ENCODE results near the gene CCDC91. TPM values are rescaled to one million over a fixed set of nuclear protein-coding genes. Genes with fewer than 3 reads are reported as not detected.

CCDC91 gene
- total and polyA plus RNA-seq, 9 of the 15 experiments (the other 6 are each of a cell fraction or from before 2014, with no cell fraction given): 10.1 to 31.1 (median 26.3) TPM

- H3K27ac ChIP-seq (ENCODE audit: extremely low read depth, low read depth, low read length): no peak overlapping the region
- intact Hi-C loops (cut with micrococcal nuclease): loop anchor here (1.0 to 10.0 kb wide), 3 partner anchors 62 to 700 kb away; no protein-coding TSS in a partner anchor
- no peak overlapping the region for H3K9ac ChIP-seq (ENCODE audit: insufficient read depth in 1 of 2, low read depth in 2 of 2, low read length in 2 of 2)
- no peaks in the 10 kb centered on the region for H3K79me2 ChIP-seq (ENCODE audit: control insufficient read depth, insufficient read depth, low read length)
- ChIA-PET POLR2A (no interaction called here), CTCF (ENCODE audit: low intra/inter-chr PET ratio) (interaction anchor here (0.6 to 1.3 kb wide), 2 partner anchors 203 to 439 kb away, joined by 3 to 4 read pairs; no protein-coding TSS in a partner anchor)
- no peak overlapping the region for H3K4me2 ChIP-seq (ENCODE audit: insufficient read depth, low read length)
- no peaks in the 10 kb centered on the region for H3K4me1 ChIP-seq (replicated peaks in 1 of 2; ENCODE audit: control insufficient read depth in 2 of 2, insufficient read depth in 2 of 2, low read length in 2 of 2)
- no peak overlapping the region for H2AFZ ChIP-seq (ENCODE audit: low read depth, low read length)
- BruUV-seq (replicated peaks): no TSS peak
- H3K27me3 ChIP-seq (ENCODE audit: control insufficient read depth in 2 of 2, insufficient read depth in 2 of 2, low read length in 2 of 2): no peaks in the 10 kb centered on the region
- in situ Hi-C loops (cut with MboI): loop anchor here (10.0 kb wide), 2 partner anchors 198 to 448 kb away; partner anchors contain the start of gene PTHLH
- no peaks in the 10 kb centered on the region for H3K9me1 ChIP-seq (ENCODE audit: control insufficient read depth, insufficient read depth, low read length)
- H3K4me3 ChIP-seq: no peak overlapping the region
- no peaks in the 10 kb centered on the region; the same call in 1 of the 2 replicates for H3K9me3 ChIP-seq (replicated peaks; ENCODE audit: control insufficient read depth, insufficient read depth, low read depth, low read length)
- peak; percentile 90 for ATAC-seq
- WGBS (ENCODE audit: insufficient coverage, low coverage, missing lambda C conversion rate): 68% methylated on average over 3 of the region's 3 CpGs
- DNase-seq (ENCODE audit: extremely low read depth in 1 of 4, low spot score in 3 of 4): peak; percentile 24 to 69 (median 46)
- no peaks in the 10 kb centered on the region for H3K36me3 ChIP-seq (ENCODE audit: control insufficient read depth, insufficient read depth, low read length)
- FAIRE-seq: peak; percentile 83
- no peaks in the 10 kb centered on the region for H4K20me1 ChIP-seq (replicated peaks; ENCODE audit: control insufficient read depth, insufficient read depth, low read length)
- TF ChIP-seq JUND (IDR thresholded peaks at IDR 0.05; ENCODE audit: borderline replicate concordance, low read depth, low read length) (0 out of 2 replicates have a peak, but pooled peaks have one; percentile 11), JUND (tag; IDR thresholded peaks at IDR 0.05; ENCODE audit: borderline replicate concordance, low read depth, low read length) (no peak), CBX5 (IDR thresholded peaks at IDR 0.05; ENCODE audit: borderline replicate concordance, low read depth) (0 out of 2 replicates have a peak, but pooled peaks have one; percentile 45), REST (IDR thresholded peaks at IDR 0.05; ENCODE audit: borderline replicate concordance) (peak; percentile 90), REST (CRISPR knock-in tag; IDR thresholded peaks at IDR 0.05; ENCODE audit: low read depth) (no peak), ARID3A (IDR thresholded peaks at IDR 0.05; ENCODE audit: borderline replicate concordance, low read depth, low read length) (peak; percentile 85; the same call in 1 of the 2 replicates)
- TF ChIP-seq, protein P1, sequence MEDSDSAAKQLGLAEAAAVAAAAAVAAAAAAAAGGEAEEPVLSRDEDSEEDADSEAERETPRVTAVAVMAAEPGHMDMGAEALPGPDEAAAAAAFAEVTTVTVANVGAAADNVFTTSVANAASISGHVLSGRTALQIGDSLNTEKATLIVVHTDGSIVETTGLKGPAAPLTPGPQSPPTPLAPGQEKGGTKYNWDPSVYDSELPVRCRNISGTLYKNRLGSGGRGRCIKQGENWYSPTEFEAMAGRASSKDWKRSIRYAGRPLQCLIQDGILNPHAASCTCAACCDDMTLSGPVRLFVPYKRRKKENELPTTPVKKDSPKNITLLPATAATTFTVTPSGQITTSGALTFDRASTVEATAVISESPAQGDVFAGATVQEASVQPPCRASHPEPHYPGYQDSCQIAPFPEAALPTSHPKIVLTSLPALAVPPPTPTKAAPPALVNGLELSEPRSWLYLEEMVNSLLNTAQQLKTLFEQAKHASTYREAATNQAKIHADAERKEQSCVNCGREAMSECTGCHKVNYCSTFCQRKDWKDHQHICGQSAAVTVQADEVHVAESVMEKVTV (CRISPR knock-in tag; IDR thresholded peaks at IDR 0.05): peak; percentile 69
- TF ChIP-seq, protein P2, sequence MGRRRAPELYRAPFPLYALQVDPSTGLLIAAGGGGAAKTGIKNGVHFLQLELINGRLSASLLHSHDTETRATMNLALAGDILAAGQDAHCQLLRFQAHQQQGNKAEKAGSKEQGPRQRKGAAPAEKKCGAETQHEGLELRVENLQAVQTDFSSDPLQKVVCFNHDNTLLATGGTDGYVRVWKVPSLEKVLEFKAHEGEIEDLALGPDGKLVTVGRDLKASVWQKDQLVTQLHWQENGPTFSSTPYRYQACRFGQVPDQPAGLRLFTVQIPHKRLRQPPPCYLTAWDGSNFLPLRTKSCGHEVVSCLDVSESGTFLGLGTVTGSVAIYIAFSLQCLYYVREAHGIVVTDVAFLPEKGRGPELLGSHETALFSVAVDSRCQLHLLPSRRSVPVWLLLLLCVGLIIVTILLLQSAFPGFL (CRISPR knock-in tag; IDR thresholded peaks at IDR 0.05): no peak
Observed at GRCh38 chr12:28172434-28173030, 17.7 kb upstream of the CCDC91 start.
